GM19239 (cell line): ENCODE results near the gene IL17C.
A peak's percentile ranks its signal among the peaks of the same experiment; 100 is the strongest.

Experiments used
- DNase-seq: peaks from one replicate; pipeline ENCODE4 v3.0.0; 2011; ENCODE audit warnings: low spot score; ENCODE audit not compliant: insufficient read length
- FAIRE-seq: peaks from 2 replicates; lab custom pipeline; 2011; peaks lifted over from hg19 to GRCh38; lab: Jason Lieb, UNC

Gene IL17C

DNA sequence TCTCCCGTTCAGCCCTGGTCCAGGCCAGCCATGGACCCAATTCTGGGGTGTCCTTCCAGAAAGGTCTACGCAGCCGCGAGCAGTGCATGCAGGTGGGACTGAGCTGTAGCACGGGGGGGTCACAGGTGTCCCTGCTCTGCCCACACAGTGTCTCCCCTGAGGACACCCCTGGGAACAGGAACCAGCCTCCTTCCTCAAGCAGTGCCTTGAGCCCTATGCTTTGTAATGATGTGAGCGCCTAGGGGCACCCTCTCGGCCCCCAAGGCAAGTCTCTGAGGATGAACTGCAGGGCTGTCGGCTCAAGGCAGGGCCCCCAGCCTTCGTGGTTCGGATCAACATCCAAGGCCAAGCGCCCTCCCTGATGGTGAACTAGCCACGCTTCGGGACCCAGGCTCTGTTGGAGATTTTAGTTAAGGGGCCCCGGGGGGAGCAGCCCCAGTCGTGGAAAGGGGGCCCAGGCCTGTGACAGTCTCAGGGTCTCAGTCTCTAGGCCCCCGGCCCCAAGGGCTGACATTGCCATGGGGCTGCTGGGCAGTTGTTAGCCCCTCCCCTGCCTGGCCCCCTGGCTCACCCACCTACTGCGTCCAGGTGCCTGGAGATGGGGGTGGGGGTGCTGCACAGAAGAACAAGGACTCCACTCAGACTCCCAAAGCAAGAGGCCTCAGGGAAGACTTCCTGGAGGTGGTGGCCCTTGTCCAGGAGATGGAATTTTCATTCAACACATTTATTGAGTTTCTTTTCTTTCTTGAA lies 2.3 kb downstream of the IL17C start:
- FAIRE-seq: no peak

GRCh38 chr16:88642881-88643643 lies 4.7 kb downstream of the IL17C start:
- FAIRE-seq: no peak
- no peak for DNase-seq

More for the DNA sequence above, 2.3 kb downstream of the IL17C start:
- DNase-seq: no peak

DNA sequence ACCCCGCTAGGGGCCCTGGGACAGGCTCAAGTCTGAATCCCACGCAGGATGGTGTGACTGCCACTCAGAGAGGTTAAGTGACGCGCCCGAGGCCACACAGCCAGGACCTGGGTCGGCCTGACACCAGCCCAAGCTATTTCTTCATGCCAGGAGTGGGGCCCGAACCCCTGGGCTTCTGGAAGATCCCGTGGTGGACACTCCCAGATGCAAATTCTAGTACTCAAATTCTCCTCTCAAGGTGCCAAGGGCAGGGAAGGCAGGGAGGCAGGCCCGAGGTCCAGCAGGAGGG lies 5.2 kb downstream of the IL17C start:
- DNase-seq (no peak), FAIRE-seq (no peak)

DNA sequence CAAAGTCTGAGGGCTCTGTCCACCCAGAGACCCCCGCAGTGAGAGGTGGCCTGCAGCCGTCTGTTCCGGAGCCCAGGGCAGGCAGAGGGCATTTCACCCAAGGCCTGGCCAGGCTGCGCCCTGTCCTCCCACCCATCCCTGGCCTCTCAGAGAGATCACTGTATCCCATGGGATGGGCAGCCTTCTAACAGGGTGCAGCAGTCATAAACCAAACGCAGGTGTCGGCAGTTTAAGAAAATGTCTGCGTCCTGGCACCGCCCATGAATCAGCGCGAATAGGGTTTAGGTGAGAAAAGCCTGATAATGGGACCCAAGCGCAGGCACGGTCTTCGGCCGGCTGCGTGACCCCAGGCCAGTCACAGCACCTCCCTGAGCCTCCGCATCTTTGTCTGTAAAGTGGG lies 7.1 kb downstream of the IL17C start:
- DNase-seq: no peak
- FAIRE-seq: no peak

GRCh38 chr16:88645941-88646340 lies 7.6 kb downstream of the IL17C start:
- no peak for DNase-seq
- FAIRE-seq: no peak

- no peak for FAIRE-seq
- DNase-seq: no peak
Measured at GRCh38 chr16:88646345-88647034, 8.1 kb downstream of the IL17C start.

- no peak for DNase-seq
- no peak for FAIRE-seq
Measured at GRCh38 chr16:88647178-88648070, 9.1 kb downstream of the IL17C start.

GRCh38 chr16:88649195-88649923 lies 11.0 kb downstream of the IL17C start:
- FAIRE-seq: no peak

DNA sequence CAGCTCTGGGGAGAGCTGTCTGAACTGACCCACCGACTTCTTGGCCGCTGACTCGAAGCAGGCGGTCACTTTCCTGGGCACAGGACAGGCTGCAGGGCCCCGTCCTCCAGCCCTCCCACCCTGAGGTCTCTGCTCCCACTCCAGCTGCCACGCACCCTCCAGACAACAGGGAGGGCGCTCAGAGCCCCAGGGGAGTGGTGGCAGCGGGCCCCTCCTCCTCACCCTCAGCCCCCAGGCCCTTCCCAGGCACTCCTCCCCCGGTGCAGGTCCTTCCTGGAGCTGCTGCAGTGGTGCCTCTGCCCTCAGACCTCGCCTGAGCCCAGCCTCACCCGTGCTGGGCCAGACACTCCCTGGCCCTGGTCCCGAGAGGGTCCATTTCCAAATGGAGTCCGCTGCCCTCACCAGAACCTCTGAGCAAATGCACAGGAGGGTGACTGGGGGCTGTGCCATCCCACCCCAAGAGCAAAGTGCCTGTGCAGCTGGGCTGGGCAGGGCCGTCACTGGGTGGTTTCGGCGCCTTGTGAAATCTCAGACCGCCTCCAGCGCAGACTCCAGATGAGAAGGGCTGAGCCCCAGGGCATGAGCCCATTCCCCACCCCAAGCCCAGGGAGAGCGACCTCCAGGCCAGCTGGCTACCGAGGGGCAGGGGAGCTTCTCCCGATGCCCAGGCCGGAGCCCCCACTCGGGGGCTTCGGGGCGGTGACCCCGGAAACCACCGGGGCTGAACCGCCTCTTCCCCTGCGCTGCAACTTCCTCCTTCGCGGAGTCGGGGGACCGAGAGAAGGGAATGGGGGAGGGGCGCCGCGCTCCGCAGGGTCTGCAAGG lies 11.8 kb downstream of the IL17C start:
- DNase-seq (no peak), FAIRE-seq (peak; percentile 58)

More at GRCh38 chr16:88649195-88649923, 11.0 kb downstream of the IL17C start:
- no peak for DNase-seq

GRCh38 chr16:88650749-88651275 lies 12.4 kb downstream of the IL17C start, which contains the start of gene CYBA:
Gene CYBA (minus strand): TSS chr16:88651053. CDS start chr16:88651013, 40 bp downstream.
- peak; percentile 97 for DNase-seq
- FAIRE-seq: no peak

- FAIRE-seq (peak; percentile 98), DNase-seq (peak; percentile 99)
Measured at GRCh38 chr16:88651276-88651988, 13.1 kb downstream of the IL17C start.

GRCh38 chr16:88651989-88652761 lies 13.8 kb downstream of the IL17C start:
- DNase-seq (no peak), FAIRE-seq (no peak)

DNA sequence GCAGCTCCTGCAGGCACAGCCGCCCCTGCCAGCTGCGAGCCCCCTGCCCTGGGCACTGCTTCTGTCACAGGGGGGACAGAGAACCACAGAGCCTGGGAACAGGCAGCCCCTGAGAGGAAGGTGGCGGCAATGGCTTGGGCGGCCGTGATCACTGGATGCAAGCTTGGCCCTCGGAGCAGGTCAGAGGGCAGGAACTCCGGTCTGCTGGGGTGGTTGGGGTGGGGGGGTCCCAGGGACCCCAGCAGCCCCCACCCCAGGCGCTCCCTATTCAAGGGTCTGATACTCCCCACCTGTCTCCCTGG lies 14.3 kb downstream of the IL17C start:
- DNase-seq: no peak
- FAIRE-seq: no peak

DNA sequence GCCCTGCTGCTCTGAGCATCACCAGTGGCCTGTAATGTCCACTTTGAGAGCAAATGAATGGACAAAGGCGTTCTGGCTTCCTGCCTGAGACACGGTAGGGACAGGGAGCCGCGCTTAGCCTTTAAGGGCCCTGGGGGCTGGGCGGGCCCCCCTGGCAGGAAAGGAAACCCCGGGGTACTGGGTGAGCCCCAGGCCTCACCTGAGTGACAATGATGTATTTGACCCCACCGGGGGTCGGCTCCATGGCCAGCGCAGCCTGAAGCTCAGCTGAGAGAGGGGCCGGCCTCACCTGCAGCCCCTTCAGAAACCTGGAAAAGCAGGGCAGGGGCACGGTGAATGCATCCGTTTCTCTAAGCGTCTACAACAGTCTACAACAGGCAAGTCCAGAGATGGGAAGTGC lies 14.7 kb downstream of the IL17C start:
- no peak for FAIRE-seq
- no peak for DNase-seq

- FAIRE-seq: no peak
- DNase-seq: no peak
Measured at GRCh38 chr16:88653596-88654362, 15.4 kb downstream of the IL17C start.

DNA sequence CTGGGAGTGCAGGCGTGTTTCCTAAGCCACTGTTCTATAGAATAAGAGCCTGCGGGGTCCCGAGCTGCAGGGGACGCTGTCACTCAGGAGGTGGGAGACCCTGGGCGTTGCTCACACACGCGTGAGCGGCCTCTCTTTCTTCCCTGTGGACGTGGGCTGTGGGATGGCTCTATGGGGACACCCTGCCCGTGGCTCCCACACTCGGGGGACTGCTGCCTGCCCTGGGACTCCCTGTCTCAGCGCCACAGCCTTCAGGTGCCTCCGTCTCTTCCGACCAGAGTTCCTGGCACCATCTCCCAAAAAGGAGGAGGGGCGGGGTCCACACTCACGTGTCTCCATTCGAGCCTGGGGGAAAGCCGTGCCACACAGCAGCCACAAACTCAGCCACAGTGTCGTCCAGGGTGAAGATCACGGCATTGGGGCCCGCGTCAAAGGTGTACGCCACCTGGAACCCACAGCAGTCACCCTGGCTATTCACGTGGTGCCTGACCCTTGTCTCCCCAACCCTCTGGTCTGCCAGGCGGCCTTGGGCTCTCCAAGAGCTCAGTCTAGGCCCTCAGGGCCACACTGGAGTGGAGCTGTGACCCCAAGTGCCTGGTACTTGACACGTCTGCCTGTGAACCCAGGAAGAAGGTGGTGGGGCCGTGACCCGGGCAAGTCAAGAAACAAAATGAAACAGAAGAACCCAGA lies 16.1 kb downstream of the IL17C start:
- DNase-seq: no peak
- no peak for FAIRE-seq
